GM21515 (cell line): Measurements from ENCODE around the gene CCDC177.
"Not testable (repeated sequence)": the region's sequence is repeated elsewhere in the genome, so short reads cannot be mapped to it uniquely, and the experiment has no call there.

Experiments used
- ATAC-seq: cut with Tn5 transposase; IDR thresholded peaks from one replicate; pipeline ENCODE4 v1.9.1; 2021; ENCODE audit not compliant: unreplicated experiment

The CCDC177 gene

GRCh38 chr14:69600304-69600891, 25.7 kb upstream of the CCDC177 start:
- ATAC-seq, result no peak

- ATAC-seq, result not testable (repeated sequence)
Measured at GRCh38 chr14:69599431-69599830, 24.8 kb upstream of the CCDC177 start.

- ATAC-seq, result no peak
Measured at GRCh38 chr14:69595336-69595735, 20.7 kb upstream of the CCDC177 start.

- no peak for ATAC-seq
Measured at GRCh38 chr14:69594846-69595245, 20.2 kb upstream of the CCDC177 start.

- ATAC-seq, result no peak
Measured at GRCh38 chr14:69593018-69593677, 18.5 kb upstream of the CCDC177 start.

GRCh38 chr14:69591317-69591716, 16.6 kb upstream of the CCDC177 start:
- no peak for ATAC-seq

GRCh38 chr14:69587389-69587788, 12.7 kb upstream of the CCDC177 start:
- no peak for ATAC-seq

GRCh38 chr14:69586404-69586803, 11.7 kb upstream of the CCDC177 start:
- ATAC-seq, result no peak

- ATAC-seq, result no peak
Measured at GRCh38 chr14:69584389-69584788, 9.7 kb upstream of the CCDC177 start.

GRCh38 chr14:69582829-69583228, 8.2 kb upstream of the CCDC177 start:
- no peak for ATAC-seq

GRCh38 chr14:69582212-69582611, 7.5 kb upstream of the CCDC177 start:
- ATAC-seq, result no peak

GRCh38 chr14:69581316-69581935, 6.8 kb upstream of the CCDC177 start:
- ATAC-seq, result no peak

- ATAC-seq, result no peak
Measured at GRCh38 chr14:69580009-69580577, 5.4 kb upstream of the CCDC177 start.

- no peak for ATAC-seq
Measured at GRCh38 chr14:69579476-69579875, 4.8 kb upstream of the CCDC177 start.

GRCh38 chr14:69574954-69575295, 254 bp upstream of the CCDC177 start:
- no peak for ATAC-seq

GRCh38 chr14:69573831-69574262, 824 bp downstream of the CCDC177 start:
- ATAC-seq, result no peak

GRCh38 chr14:69573205-69573830, 1.4 kb downstream of the CCDC177 start:
- no peak for ATAC-seq

- no peak for ATAC-seq
Measured at GRCh38 chr14:69572841-69573135, 1.9 kb downstream of the CCDC177 start.

- no peak for ATAC-seq
Measured at GRCh38 chr14:69572030-69572840, 2.4 kb downstream of the CCDC177 start.

- ATAC-seq, result no peak
Measured at GRCh38 chr14:69571449-69572029, 3.1 kb downstream of the CCDC177 start.

- no peak for ATAC-seq
Measured at GRCh38 chr14:69570836-69571330, 3.8 kb downstream of the CCDC177 start.
